WTC11 (cell line): ENCODE data around the gene TRAPPC4. TPM values are rescaled to one million over a fixed set of nuclear protein-coding genes. Genes with fewer than 3 reads are reported as not detected.

ENCODE experiments used
- KAT7 ChIP-seq: sonication (generic); formaldehyde crosslinking; IDR thresholded peaks from 2 replicates; pipeline ENCODE4 v1.8.1; 2023; ENCODE audit warnings: missing genetic modification reagents, mild to moderate bottlenecking, borderline replicate concordance
- NFYB ChIP-seq: sonication (generic); formaldehyde crosslinking; conservative IDR thresholded peaks from 2 replicates; pipeline ENCODE4 v1.8.0; 2022; ENCODE audit warnings: low read depth, missing genetic modification reagents
- NR3C1 ChIP-seq: sonication (generic); formaldehyde crosslinking; conservative IDR thresholded peaks from 2 replicates; pipeline ENCODE4 v1.8.1; 2023; ENCODE audit warnings: low read depth, mild to moderate bottlenecking, missing genetic modification reagents
- SMAD3 ChIP-seq: sonication (generic); formaldehyde crosslinking; IDR thresholded peaks from 2 replicates; pipeline ENCODE4 v1.8.0; 2022; ENCODE audit warnings: missing genetic modification reagents, mild to moderate bottlenecking, borderline replicate concordance
- SOX15 ChIP-seq: fragments of 250-450 bp; sonication (Bioruptor Pico); IDR thresholded peaks from 2 replicates; pipeline ENCODE4 v1.9.0; 2021; ENCODE audit warnings: mild to moderate bottlenecking
- SP1 ChIP-seq: sonication (generic); formaldehyde crosslinking; conservative IDR thresholded peaks from 2 replicates; pipeline ENCODE4 v1.8.1; 2022; ENCODE audit warnings: missing genetic modification reagents
- TEAD4 ChIP-seq: sonication (generic); formaldehyde crosslinking; IDR thresholded peaks from 2 replicates; pipeline ENCODE4 v1.8.0; 2022; ENCODE audit warnings: mild to moderate bottlenecking, missing genetic modification reagents
- ZNF121 ChIP-seq: sonication (generic); formaldehyde crosslinking; IDR thresholded peaks from 2 replicates; pipeline ENCODE4 v1.8.0; 2023; ENCODE audit warnings: missing genetic modification reagents
- ZNF219 ChIP-seq: sonication (generic); formaldehyde crosslinking; IDR thresholded peaks from 2 replicates; pipeline ENCODE4 v1.8.0; 2023; ENCODE audit warnings: missing genetic modification reagents, mild to moderate bottlenecking, borderline replicate concordance
- ZNF232 ChIP-seq: sonication (generic); formaldehyde crosslinking; IDR thresholded peaks from 2 replicates; pipeline ENCODE4 v1.8.0; 2022; ENCODE audit warnings: mild to moderate bottlenecking, missing genetic modification reagents
- total RNA-seq: library from RNA; stranded (reverse); gene quantifications from 3 replicates; pipeline ENCODE4 v1.2.3, GENCODE V29; 2021
- TF ChIP-seq, protein P1 (sequence below): sonication (generic); formaldehyde crosslinking; IDR thresholded peaks from 2 replicates; pipeline ENCODE4 v1.8.1; 2022; ENCODE audit warnings: low read depth, mild to moderate bottlenecking, moderate library complexity, missing genetic modification reagents, borderline replicate concordance
- TF ChIP-seq, protein P2 (sequence below): sonication (generic); formaldehyde crosslinking; IDR thresholded peaks from 2 replicates; pipeline ENCODE4 v1.8.1; 2022; ENCODE audit warnings: missing genetic modification reagents, borderline replicate concordance
- TF ChIP-seq, protein P3 (sequence below): sonication (generic); formaldehyde crosslinking; IDR thresholded peaks from 2 replicates; pipeline ENCODE4 v1.8.1; 2023; ENCODE audit warnings: mild to moderate bottlenecking, moderate library complexity, missing genetic modification reagents
- TF ChIP-seq, protein P4 (sequence below): sonication (generic); formaldehyde crosslinking; IDR thresholded peaks from 2 replicates; pipeline ENCODE4 v1.8.1; 2023; ENCODE audit warnings: mild to moderate bottlenecking, missing genetic modification reagents, moderate library complexity
- TF ChIP-seq, protein P5 (sequence below): sonication (generic); formaldehyde crosslinking; IDR thresholded peaks from 2 replicates; pipeline ENCODE4 v1.8.0; 2023; ENCODE audit warnings: missing genetic modification reagents, mild to moderate bottlenecking, borderline replicate concordance
- TF ChIP-seq, protein P6 (sequence below): sonication (generic); formaldehyde crosslinking; IDR thresholded peaks from 2 replicates; pipeline ENCODE4 v1.8.1; 2022; ENCODE audit warnings: mild to moderate bottlenecking, moderate library complexity, missing genetic modification reagents
- TF ChIP-seq, protein P7 (sequence below): sonication (generic); formaldehyde crosslinking; IDR thresholded peaks from 2 replicates; pipeline ENCODE4 v1.8.0; 2023; ENCODE audit warnings: mild to moderate bottlenecking, missing genetic modification reagents
- TF ChIP-seq, protein P8 (sequence below): fragments of 250-450 bp; sonication (Bioruptor Pico); IDR thresholded peaks from 2 replicates; pipeline ENCODE4 v2.1.2; 2022; ENCODE audit warnings: mild to moderate bottlenecking, moderate library complexity
- TF ChIP-seq, protein P9 (sequence below): sonication (generic); formaldehyde crosslinking; IDR thresholded peaks from 2 replicates; pipeline ENCODE4 v1.8.1; 2022; ENCODE audit warnings: low read depth, missing genetic modification reagents, borderline replicate concordance
- TF ChIP-seq, protein P10 (sequence below): fragments of 250-450 bp; sonication (Bioruptor Pico); IDR thresholded peaks from 2 replicates; pipeline ENCODE4 v1.9.0; 2021; ENCODE audit warnings: mild to moderate bottlenecking

TRAPPC4 gene
- total RNA-seq, 1 experiment from 2014 or later = 75.7 TPM

DNA sequence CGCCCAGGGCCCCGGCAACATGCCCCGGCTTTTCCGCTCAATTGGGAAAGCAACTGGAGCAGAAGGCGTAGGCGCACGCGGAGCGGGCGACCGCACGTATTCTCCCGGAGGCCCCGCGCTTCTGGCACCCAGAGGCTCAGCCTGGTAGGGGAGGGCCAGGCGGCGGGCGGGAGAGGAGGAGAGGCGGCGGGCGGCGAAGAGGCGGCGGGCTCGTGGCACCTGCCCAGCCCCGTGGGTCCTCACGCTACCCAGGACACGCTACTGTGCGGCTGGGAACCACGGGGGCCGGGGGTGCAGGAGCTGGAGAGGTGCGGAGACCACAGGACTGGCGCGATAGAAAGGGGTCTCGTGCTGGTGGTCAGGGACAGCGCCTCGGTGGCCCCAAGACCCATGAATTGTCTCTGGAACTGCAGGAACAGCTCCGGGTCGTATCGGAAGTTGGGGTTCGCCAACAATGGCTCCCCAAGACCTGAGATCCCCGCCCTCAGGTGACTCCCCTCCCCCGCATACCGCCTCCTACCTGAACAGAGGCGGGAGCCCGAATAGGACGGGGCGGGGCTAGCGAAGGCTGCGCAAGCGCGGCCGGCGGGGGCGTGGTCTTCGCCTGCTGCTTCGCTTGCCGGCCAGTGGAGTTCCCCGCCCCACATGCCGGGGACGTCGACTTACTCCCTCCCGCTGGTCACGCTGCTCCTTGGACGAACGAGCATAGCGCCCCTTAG lies 11.9 kb downstream of the TRAPPC4 start, which contains the start of gene SLC37A4 (continued):
- TF ChIP-seq, protein P1, sequence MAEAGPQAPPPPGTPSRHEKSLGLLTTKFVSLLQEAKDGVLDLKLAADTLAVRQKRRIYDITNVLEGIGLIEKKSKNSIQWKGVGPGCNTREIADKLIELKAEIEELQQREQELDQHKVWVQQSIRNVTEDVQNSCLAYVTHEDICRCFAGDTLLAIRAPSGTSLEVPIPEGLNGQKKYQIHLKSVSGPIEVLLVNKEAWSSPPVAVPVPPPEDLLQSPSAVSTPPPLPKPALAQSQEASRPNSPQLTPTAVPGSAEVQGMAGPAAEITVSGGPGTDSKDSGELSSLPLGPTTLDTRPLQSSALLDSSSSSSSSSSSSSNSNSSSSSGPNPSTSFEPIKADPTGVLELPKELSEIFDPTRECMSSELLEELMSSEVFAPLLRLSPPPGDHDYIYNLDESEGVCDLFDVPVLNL = no peak
- TF ChIP-seq, protein P2, sequence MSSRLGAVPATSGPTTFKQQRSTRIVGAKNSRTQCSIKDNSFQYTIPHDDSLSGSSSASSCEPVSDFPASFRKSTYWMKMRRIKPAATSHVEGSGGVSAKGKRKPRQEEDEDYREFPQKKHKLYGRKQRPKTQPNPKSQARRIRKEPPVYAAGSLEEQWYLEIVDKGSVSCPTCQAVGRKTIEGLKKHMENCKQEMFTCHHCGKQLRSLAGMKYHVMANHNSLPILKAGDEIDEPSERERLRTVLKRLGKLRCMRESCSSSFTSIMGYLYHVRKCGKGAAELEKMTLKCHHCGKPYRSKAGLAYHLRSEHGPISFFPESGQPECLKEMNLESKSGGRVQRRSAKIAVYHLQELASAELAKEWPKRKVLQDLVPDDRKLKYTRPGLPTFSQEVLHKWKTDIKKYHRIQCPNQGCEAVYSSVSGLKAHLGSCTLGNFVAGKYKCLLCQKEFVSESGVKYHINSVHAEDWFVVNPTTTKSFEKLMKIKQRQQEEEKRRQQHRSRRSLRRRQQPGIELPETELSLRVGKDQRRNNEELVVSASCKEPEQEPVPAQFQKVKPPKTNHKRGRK (CRISPR knock-in tag) = no peak
- TF ChIP-seq, protein P3, sequence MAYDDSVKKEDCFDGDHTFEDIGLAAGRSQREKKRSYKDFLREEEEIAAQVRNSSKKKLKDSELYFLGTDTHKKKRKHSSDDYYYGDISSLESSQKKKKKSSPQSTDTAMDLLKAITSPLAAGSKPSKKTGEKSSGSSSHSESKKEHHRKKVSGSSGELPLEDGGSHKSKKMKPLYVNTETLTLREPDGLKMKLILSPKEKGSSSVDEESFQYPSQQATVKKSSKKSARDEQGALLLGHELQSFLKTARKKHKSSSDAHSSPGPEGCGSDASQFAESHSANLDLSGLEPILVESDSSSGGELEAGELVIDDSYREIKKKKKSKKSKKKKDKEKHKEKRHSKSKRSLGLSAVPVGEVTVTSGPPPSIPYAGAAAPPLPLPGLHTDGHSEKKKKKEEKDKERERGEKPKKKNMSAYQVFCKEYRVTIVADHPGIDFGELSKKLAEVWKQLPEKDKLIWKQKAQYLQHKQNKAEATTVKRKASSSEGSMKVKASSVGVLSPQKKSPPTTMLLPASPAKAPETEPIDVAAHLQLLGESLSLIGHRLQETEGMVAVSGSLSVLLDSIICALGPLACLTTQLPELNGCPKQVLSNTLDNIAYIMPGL (CRISPR knock-in tag) = no peak
- TF ChIP-seq, protein P4, sequence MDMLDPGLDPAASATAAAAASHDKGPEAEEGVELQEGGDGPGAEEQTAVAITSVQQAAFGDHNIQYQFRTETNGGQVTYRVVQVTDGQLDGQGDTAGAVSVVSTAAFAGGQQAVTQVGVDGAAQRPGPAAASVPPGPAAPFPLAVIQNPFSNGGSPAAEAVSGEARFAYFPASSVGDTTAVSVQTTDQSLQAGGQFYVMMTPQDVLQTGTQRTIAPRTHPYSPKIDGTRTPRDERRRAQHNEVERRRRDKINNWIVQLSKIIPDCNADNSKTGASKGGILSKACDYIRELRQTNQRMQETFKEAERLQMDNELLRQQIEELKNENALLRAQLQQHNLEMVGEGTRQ = peak; percentile 66; the same call in 1 of the 2 replicates
- TF ChIP-seq SP1 (CRISPR knock-in tag) (peak; percentile 89), NR3C1 (CRISPR knock-in tag) (no peak), KAT7 (CRISPR knock-in tag) (peak; percentile 95), TEAD4 (CRISPR knock-in tag) (no peak), ZNF232 (CRISPR knock-in tag) (no peak; the same call in 1 of the 2 replicates), NFYB (no peak; the same call in 1 of the 2 replicates), ZNF219 (CRISPR knock-in tag) (no peak), SMAD3 (CRISPR knock-in tag) (no peak), ZNF121 (CRISPR knock-in tag) (no peak), SOX15 (no peak)
- TF ChIP-seq, protein P5, sequence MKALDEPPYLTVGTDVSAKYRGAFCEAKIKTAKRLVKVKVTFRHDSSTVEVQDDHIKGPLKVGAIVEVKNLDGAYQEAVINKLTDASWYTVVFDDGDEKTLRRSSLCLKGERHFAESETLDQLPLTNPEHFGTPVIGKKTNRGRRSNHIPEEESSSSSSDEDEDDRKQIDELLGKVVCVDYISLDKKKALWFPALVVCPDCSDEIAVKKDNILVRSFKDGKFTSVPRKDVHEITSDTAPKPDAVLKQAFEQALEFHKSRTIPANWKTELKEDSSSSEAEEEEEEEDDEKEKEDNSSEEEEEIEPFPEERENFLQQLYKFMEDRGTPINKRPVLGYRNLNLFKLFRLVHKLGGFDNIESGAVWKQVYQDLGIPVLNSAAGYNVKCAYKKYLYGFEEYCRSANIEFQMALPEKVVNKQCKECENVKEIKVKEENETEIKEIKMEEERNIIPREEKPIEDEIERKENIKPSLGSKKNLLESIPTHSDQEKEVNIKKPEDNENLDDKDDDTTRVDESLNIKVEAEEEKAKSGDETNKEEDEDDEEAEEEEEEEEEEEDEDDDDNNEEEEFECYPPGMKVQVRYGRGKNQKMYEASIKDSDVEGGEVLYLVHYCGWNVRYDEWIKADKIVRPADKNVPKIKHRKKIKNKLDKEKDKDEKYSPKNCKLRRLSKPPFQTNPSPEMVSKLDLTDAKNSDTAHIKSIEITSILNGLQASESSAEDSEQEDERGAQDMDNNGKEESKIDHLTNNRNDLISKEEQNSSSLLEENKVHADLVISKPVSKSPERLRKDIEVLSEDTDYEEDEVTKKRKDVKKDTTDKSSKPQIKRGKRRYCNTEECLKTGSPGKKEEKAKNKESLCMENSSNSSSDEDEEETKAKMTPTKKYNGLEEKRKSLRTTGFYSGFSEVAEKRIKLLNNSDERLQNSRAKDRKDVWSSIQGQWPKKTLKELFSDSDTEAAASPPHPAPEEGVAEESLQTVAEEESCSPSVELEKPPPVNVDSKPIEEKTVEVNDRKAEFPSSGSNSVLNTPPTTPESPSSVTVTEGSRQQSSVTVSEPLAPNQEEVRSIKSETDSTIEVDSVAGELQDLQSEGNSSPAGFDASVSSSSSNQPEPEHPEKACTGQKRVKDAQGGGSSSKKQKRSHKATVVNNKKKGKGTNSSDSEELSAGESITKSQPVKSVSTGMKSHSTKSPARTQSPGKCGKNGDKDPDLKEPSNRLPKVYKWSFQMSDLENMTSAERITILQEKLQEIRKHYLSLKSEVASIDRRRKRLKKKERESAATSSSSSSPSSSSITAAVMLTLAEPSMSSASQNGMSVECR (CRISPR knock-in tag) = no peak
- TF ChIP-seq, protein P6, sequence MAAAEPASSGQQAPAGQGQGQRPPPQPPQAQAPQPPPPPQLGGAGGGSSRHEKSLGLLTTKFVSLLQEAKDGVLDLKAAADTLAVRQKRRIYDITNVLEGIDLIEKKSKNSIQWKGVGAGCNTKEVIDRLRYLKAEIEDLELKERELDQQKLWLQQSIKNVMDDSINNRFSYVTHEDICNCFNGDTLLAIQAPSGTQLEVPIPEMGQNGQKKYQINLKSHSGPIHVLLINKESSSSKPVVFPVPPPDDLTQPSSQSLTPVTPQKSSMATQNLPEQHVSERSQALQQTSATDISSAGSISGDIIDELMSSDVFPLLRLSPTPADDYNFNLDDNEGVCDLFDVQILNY = 0 out of 2 replicates have a peak, but pooled peaks have one; percentile 5
- TF ChIP-seq, protein P7, sequence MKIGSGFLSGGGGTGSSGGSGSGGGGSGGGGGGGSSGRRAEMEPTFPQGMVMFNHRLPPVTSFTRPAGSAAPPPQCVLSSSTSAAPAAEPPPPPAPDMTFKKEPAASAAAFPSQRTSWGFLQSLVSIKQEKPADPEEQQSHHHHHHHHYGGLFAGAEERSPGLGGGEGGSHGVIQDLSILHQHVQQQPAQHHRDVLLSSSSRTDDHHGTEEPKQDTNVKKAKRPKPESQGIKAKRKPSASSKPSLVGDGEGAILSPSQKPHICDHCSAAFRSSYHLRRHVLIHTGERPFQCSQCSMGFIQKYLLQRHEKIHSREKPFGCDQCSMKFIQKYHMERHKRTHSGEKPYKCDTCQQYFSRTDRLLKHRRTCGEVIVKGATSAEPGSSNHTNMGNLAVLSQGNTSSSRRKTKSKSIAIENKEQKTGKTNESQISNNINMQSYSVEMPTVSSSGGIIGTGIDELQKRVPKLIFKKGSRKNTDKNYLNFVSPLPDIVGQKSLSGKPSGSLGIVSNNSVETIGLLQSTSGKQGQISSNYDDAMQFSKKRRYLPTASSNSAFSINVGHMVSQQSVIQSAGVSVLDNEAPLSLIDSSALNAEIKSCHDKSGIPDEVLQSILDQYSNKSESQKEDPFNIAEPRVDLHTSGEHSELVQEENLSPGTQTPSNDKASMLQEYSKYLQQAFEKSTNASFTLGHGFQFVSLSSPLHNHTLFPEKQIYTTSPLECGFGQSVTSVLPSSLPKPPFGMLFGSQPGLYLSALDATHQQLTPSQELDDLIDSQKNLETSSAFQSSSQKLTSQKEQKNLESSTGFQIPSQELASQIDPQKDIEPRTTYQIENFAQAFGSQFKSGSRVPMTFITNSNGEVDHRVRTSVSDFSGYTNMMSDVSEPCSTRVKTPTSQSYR (CRISPR knock-in tag) = no peak
- TF ChIP-seq, protein P8, sequence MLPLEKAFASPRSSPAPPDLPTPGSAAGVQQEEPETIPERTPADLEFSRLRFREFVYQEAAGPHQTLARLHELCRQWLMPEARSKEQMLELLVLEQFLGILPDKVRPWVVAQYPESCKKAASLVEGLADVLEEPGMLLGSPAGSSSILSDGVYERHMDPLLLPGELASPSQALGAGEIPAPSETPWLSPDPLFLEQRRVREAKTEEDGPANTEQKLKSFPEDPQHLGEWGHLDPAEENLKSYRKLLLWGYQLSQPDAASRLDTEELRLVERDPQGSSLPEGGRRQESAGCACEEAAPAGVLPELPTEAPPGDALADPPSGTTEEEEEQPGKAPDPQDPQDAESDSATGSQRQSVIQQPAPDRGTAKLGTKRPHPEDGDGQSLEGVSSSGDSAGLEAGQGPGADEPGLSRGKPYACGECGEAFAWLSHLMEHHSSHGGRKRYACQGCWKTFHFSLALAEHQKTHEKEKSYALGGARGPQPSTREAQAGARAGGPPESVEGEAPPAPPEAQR (CRISPR knock-in tag) = no peak
- TF ChIP-seq, protein P9, sequence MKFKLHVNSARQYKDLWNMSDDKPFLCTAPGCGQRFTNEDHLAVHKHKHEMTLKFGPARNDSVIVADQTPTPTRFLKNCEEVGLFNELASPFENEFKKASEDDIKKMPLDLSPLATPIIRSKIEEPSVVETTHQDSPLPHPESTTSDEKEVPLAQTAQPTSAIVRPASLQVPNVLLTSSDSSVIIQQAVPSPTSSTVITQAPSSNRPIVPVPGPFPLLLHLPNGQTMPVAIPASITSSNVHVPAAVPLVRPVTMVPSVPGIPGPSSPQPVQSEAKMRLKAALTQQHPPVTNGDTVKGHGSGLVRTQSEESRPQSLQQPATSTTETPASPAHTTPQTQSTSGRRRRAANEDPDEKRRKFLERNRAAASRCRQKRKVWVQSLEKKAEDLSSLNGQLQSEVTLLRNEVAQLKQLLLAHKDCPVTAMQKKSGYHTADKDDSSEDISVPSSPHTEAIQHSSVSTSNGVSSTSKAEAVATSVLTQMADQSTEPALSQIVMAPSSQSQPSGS (CRISPR knock-in tag) = no peak
- TF ChIP-seq, protein P10, sequence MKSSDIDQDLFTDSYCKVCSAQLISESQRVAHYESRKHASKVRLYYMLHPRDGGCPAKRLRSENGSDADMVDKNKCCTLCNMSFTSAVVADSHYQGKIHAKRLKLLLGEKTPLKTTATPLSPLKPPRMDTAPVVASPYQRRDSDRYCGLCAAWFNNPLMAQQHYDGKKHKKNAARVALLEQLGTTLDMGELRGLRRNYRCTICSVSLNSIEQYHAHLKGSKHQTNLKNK = no peak
